SHP77 treated with DMSO at 0.1 percent for 48 hours (cell line): ENCODE measurements around the gene CDH4.

Experiments
- DNase-seq: peaks from one replicate; lab custom pipeline; 2025; lab: John Stamatoyannopoulos, UW

Gene CDH4

DNA sequence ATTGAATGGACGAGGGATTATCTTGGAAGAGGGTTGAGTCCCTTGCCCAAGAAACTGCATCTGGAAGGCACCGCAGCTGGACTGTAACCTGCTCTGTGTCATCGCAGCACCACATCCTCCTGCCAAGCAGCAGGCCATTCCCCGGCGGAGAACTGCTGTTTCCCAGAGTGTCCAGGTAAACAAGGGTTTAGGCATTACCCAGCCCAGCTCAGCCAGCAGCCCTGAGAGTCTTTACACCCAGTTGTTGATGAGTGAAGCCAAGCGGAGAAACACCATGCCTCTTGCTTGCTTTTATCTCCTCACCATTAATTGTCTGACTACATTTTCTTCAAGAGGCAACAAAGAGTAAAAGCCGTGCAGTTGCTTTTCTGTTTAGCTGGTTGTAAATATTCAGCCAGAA lies 104.1 kb downstream of the CDH4 start:
- no peak for DNase-seq

DNA sequence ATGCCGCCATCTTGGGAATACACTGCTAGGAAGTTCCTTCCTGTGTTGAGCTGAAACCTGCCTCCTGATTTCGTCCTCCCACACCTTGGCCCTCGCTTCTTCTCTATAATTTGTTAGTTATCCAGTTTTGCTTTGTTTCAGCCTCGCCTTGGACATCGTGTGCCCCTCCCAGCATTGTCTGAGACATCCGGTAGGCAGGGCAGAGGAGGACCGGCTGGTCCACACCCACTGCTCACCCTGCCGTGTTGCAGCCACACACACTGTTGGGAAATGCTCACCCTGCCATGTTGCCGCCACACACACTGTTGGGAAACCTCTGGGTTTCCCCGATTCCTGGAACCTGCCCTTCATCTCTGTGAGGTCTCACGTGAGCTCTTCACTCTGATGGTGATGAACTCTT lies 105.1 kb downstream of the CDH4 start:
- no peak for DNase-seq

DNA sequence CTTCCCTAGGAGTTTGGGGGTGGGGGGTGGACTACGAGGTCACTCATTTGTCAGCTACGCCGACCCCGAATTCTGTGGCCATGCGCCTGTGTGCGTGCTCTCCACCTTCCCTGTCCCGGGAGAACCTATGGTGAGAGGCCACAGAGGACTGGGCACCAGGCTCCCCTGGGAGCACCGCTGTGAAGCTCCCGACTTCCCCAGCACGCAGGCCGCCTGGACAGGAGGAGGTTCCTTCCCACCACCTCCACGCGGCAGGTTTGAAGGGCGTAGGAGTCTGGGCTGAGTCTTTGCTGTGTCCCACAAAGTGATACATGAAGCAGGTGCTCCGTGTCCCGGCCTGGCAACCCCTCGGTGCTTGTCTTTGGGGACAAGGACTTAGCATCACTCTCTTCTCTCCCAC lies 107.2 kb downstream of the CDH4 start:
- DNase-seq, result no peak

DNA sequence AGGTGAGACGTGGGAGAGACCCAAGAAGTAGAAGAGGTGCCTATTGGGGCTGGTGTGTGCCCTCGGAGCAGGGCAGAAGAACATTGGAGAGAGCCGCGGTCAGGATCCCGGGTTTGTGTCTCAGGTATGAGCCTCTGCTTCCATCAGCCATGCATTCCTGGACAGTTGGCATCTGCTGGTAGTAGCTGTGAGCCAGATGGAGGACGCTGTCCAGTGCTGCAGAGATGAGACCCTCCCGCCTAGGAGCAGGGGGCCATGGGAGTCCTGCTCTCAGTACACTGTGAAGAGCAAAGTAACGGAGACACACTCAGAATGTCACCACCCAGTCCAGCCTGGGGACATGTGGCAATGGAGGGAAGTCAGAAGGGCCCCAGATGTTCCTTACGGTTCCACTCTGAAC lies 108.2 kb downstream of the CDH4 start:
- no peak for DNase-seq

DNA sequence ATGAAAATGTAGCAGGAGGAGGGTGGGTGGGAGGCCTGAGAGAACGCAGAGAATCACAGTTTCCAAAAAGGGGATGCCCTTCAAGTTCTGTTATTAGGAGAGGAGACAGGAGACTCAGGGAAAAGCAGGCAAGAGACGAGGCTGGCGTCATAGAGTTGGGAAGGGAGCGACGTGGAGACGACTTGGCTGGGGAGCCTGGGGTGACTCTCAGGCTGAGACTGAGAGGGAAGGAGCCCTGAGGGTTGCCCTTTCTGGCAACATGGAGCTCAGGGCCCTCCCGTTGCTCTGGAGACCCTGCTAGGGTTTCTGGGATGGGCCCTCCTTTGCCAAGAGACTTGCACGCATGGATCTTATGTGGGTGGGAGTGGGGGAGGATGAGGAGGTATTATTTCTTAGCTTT lies 108.9 kb downstream of the CDH4 start:
- no peak for DNase-seq

DNA sequence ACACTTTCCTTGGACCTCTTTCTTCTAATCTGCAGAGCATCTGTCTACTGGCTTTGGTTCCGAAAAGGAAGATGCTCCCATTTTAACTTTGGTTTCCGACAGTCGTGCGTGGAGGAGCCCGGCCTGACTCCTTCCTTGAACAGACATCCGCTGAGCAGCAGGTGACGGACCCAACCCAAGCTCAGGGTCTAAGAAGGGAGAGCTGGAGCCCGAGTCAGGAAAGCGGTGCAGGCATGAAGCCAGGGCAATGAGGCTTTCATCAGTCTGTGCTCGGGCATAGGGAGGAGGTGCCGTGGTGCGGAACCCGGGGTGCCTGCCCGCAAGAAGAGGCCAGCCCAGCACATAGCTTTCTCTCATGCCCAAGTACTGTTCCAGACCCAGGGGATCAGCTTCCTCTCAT lies 109.4 kb downstream of the CDH4 start:
- no peak for DNase-seq

DNA sequence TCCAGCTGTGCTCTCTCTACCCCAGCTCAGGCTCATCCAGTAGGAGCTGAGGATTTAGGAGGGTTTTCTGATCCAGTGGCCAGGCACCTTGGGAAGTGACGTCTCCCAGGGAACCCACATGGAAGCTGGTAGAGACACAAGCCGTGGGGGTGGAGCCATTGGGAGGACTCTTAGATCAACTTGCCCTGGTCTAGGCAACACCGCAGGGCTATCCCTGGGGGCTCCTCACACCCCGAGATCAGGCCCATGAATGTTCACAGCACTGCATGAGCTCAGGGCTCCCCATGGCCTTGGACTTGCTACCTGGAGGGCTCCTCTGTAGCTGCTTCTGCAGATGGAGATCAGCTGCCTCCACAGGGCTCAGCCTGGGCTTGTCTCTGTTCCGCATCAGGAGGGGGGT lies 112.1 kb downstream of the CDH4 start:
- DNase-seq, result no peak

DNA sequence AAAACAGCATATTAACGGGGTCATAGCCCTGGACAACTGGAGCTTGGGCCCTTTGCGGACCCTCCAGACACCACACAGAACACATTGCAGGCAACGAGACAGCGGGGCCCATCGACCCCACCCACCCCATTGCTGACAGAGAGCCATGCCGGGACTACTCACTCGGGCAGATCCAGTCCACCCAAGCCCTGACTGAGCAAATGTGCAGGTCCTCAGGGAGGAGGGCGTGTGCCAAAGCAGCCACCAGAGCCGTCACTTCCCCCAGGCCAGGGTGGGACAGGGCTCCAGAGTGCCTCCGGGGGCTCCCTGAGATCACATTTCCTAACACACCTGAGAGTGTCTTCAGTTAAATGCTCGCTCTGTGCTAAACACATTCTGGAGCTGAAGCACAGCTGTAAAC lies 114.9 kb downstream of the CDH4 start:
- no peak for DNase-seq

DNA sequence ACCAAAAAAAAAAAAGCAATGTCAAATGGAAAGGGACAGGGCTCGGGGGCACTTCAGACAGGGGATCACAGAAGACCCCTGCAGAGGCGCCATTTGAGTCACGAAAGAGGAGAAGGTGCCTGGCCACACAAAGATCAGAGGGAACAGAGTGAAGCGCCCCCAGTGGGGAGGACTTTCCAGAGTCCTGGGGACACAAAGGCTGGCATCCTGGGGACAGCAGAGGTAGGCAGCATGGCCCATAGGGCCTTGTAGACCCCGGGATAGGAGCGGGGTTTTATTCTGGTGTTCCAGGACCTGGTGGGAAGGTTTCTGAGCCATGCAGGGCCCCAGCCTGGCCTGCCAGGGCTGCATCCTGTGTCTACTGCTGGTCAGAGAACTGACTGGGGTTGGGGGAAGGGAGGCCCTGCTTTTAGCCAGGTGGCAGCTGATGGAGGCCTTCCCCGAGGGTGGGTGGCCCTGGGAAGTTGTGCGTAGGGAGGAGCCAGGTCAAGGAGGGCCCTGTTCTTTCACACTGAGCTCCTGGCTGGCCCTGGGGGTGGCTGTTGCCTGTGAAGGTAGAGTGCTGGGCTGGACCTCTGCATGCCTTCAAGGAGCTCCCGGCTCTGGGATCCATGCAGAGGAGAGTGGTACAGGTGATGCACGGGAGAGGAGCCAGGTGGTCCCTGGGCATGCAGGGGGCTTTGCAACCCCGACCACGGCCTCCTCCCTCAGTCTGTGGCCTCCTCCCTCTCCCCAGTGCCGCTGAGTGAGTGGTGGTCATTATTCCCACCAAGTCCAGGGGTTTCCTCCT lies 117.9 kb downstream of the CDH4 start:
- no peak for DNase-seq

DNA sequence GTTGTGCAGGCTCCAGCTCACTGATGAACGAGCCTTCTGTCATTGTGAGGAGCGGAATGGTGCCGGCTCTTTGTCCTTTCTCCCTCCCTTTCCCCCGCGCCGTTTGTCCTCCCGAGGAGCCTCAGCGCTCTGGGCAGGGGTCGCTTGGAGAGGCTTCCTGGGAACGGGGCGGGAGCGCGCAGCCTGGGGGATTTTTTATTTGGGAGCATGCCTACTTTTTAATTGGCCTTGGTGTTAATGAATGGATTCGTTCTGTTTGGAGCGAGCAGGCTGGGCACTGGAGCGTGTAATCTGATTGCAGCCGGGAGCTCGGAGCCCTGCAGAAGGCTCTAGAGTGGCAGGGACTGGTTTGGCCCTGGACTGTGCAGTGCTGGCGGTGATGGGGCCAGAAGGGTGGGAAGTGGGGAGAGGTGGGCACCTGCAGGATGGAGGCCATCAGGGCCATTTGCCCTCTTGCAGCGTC lies 118.8 kb downstream of the CDH4 start:
- DNase-seq, result no peak

DNA sequence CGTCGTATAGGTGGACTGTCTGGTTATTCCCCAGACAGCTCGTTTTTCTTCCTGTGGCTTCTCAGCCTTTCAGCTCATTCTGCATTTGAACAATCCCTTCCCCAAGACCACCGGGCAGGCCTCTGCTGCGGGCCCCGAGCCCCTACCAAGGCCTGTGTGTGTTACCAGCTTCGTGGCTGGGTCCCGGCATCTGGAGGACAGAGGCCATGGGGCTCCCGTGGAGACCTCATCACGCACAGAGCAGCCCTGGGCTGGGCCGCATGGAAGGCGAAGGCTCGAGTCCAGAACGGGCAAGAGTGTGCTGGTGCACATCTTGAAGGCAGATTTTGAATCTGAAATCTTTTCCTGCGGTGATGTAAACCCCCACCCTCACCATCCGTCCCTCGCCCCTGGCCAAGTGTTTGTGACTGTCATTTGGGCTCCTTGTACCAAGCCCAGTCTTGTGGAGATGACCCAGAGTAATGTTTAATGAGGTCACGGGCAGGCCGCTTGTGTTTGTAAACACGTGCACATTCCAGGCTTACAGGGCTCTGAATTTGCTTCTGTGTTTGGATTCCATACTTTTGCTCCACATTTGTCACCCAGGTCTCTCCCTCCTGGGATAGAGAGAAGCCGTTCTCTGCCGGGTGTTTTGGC lies 119.6 kb downstream of the CDH4 start:
- no peak for DNase-seq

DNA sequence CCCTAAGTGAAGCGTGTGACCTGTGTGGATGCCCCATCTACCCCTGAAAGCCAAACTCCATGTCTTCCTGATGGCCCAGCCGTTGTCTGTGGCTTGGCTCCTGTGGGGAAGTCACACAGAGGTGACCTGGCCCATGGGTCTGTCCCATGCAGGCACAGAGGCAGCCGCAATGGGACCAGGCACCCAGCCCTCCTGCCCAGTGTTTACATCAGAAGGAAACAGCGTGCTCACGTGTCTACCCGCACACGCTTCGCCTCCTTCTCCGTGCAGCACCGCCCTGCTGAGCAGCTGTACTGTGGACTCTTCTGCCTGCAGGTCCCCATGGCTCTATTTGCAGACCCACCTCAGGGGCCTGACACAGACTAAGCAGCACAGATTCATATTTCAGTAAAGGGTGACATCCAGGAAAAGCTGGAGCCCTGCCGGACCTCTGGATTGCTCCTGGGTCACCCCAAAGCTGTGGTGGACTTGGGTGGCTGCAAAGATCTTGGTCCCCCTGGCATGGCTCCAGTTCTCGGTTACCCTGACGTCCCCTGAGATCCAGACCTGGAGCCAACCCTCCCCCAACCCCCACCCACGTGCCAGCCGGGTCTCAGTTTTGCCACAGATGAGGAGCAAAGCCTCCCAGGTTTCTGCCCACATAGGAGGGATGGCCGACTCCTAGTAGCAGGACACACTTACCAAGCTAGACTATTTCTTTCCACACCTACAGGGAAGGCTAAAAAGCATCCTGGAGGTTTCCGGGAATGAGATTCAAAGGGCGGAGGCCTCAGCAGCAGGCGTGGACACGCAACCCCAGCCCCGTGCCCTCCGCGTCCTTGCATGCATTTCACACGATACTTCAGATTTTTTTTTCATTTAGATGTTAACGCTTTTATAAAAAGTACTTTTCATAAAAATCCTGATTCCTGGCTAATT lies 120.3 kb downstream of the CDH4 start:
- no peak for DNase-seq

DNA sequence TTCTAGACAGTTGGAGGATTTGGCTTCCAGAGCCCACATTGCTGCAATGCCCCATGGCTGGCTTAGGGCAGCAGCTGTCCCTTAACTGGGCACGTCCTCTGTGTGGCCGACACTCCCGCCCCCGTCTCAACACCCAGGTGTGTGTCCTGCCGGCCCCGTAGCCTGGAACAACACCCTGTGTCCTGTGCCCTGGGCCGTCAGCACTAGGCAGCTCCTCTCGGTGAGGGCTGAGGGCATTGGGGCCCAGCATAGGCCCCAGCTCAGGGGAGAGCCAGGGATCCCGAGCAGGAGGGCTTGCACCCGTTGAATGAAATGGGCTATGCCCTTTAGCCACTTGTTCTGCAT lies 121.0 kb downstream of the CDH4 start:
- DNase-seq, result no peak

DNA sequence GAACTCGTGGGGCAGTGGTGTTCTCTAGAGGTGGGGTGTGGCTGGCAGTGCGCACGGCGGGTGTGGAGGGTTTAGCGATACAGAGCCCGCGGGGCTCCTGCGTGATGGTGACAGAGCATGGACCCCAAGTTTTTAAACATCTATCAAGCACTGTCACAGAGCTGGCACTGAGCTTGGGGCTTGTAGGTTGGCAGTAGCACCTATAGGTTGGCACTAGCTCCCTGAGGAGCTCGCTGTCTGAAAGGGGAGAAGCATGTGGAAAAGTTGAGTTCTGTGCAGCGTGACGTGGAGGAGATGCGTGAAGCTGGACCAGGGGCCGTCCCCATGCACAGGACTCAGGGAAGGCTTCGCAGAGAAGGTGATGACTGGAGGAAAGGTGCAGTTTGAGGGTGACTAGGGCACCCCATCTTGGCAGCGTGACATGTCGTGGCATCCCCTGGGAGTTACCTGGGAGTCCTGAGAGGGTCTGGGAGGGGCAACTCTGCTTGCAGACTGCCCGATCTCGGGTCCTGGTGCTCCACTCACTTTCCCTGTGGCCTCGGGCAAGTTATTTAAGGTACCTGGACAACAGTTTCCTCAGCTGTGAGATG lies 122.0 kb downstream of the CDH4 start:
- no peak for DNase-seq

DNA sequence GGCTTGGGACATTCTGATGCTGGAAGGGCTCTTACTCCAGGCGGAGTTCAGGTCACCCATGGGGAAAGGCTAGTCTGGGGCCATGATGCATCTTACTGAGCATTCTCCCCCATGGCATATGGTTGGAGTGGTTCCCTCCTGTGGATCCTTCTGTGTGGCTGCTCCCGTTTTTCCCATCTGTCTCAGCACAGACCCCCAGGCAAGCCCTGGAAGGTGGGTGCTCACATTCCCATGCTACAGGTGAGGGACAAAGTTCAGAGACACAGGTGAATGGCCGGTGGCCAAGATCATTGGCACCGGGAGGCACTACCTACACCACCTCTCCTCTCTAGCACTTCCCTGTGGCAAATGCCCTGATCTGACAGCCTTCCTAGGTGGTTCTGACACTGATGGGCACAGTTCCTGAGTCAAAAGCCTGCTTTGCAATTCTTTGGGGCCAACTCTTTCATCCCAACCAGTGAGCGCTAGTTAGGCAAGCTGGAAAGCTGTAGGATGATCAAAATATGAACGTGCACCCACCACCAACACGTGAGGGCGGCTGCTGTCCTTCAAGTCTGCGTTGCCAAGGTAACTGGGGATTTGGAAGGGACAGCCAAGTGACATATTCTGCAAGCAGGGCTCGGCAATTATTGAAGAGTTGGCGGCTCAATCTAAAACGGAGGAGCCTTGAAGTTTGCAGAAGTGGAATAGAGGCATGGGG lies 124.6 kb downstream of the CDH4 start:
- DNase-seq, result no peak

DNA sequence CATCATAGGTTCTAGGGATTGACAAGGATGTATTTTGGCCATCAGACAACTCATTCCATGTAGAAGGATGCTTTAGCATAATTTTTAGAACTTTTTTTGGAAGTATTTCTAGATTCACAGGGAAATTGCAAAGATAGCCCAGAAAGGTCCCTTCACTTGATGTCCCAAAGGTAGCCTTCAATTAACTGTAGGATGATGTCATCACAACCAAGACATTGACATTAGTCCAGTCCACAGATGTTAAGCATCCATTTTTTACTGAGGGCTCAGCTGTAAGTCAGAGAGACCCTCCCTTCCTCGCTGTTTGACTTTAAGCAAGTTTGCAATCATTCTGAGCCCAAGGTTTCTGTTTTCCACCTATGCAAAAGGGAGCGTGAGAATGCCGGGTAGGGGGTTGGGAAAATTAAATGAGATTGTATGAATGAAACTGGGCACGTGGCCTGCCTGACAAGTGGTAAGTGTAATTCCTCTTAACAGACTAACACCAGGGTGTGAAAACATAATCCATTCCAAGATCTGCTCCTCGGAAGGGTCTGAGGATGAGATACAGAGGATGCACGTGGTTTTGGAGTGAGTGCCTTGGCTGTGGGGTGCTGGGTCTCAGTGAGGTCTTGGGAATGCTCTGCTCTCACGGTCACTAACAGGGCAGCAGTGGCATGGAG lies 126.8 kb downstream of the CDH4 start:
- no peak for DNase-seq

DNA sequence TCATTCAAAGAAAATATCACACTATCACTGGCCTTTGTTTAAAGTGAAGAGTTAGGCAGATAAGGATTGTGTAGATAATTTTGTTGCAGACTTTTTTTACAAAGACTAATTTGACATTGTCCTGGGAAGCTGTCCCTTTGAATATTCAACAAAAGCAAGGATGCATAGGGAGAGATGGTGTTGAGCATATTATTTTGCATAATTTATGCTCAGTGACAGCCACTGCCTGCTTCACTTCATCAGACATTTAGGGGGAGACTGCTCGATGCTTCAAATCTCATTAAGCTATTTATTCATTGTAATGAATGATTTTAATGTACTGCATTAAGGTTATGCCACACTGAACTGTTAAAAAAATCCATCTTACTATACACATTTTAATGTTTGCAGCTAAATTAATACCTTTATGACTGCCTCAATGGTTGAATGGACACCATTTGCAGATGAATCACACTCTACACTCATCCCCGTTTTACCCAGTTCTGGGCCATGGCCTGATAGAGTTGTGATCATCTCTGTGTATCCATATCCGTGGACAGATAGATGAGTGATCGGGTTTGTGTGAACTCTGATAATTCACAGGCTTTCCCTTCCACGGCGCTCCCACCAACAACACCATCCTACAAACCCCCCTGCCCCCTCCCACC lies 128.0 kb downstream of the CDH4 start:
- no peak for DNase-seq

DNA sequence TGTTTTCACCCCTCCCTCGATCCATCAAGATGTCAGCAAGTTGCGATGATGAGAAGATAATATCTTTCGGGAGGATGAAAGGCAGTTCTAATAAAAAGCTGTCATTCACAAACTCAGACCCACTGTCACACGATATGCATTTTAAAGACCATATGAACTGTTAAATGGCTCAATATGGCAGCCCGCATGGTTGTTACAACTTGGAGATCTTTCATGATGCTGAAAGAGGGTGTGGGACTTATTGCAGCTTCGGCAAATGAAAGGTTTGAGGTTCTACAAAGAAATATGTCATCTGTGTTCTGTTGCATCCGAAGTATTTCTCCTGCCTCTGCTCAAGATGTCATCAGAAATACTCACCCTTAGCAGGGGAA lies 128.5 kb downstream of the CDH4 start:
- no peak for DNase-seq

DNA sequence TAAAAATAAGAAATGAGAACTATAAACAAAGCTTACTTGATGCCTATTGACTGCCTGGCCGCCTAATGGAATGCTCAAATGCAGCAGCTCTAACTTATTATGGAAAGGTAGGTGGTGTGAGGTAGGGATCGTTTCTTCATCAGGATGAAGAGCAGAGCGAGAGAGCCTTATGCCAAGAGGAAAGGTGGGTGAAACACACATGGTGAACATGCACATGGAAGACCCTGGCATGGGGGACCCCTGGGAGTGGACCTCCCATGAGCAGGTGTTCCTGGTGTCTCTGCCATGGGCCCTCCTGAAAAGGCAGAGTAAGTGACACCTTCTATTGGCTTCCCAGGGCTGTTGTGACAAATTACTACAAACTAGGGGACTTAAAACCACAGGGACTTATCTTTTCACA lies 130.1 kb downstream of the CDH4 start:
- no peak for DNase-seq

DNA sequence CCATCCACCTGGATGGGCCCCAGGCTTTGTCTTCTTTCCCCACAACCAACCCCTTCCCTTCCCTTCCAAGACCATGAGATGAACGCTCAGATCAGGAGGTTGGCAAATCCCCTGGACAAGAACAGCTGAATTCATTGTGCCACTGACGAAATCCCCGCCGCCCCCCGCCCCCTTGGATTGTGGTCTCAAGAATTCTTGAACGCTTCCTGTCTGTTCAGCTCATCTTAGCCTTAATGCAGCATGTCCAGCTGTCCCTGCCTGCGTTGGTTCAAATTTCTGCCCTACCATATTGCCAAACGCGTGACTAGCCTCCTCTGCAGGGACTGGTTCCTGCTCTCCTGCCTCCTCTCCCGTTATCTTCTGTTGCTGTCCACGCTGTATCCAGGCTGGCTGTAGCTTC lies 133.2 kb downstream of the CDH4 start:
- no peak for DNase-seq

DNA sequence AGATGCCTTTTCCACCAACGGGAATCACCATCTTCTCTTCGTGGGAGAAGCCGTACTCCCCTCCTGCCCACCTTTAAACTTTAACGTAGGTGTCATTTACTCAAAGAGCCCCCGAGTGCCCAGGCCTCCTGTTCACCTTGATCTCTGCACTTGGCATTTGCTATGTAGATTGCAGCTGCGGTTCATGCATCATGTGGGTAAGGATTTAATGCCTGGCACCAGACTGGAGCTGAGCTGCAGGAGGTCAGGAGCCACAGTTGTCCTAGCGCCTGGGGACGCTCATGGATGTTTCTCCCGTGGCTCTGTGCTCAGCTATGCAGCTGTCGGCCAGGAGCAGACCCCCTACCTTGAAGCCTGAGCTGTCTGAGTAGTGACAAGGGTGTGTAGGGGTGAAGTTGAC lies 133.7 kb downstream of the CDH4 start:
- DNase-seq, result no peak
